Ovary (tissue), 3 donors: ENCODE data around the gene FASTK.

ENCODE experiments used
- POLR2A ChIP-seq: fragments of 450-650 bp; IDR thresholded peaks from one replicate; pipeline ENCODE4 v1.6.1; 2017; ENCODE audit warnings: antibody characterized with exemption, mild to moderate bottlenecking, moderate library complexity
- TF ChIP-seq, protein P1 (sequence below), 3 donors: fragments of 450-650 bp in 2 of 3; fragments of 200-600 bp in 1 of 3; IDR thresholded peaks; one replicate each; pipeline versions ENCODE4 v1.5.1 to v1.8.0; 2016 to 2022; ENCODE audit warnings: antibody characterized with exemption in 3 of 3, mild to moderate bottlenecking in 1 of 3
- donor health status: DM: no; HTN: no; CAD: no.

DNA sequence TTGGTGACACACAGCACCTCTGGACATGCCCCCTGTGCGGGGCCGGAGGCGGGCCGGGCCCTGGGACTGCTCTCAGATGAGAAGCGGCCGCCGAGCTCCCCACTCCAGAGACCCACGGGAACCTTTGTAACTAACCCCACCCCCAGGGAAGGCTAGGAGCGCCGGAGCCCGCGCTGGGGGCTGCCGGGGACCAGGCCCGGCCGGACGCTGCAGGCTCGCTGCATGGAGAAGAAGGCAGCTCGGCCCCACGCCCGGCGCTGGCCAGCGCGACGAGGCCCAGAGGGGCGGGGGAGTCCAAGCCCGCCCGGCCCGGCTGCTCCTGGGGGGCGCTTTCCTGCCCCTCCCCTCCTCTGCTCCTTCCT, 42.2 kb upstream of the FASTK start:
- TF ChIP-seq POLR2A: no peak
- TF ChIP-seq, protein P1, sequence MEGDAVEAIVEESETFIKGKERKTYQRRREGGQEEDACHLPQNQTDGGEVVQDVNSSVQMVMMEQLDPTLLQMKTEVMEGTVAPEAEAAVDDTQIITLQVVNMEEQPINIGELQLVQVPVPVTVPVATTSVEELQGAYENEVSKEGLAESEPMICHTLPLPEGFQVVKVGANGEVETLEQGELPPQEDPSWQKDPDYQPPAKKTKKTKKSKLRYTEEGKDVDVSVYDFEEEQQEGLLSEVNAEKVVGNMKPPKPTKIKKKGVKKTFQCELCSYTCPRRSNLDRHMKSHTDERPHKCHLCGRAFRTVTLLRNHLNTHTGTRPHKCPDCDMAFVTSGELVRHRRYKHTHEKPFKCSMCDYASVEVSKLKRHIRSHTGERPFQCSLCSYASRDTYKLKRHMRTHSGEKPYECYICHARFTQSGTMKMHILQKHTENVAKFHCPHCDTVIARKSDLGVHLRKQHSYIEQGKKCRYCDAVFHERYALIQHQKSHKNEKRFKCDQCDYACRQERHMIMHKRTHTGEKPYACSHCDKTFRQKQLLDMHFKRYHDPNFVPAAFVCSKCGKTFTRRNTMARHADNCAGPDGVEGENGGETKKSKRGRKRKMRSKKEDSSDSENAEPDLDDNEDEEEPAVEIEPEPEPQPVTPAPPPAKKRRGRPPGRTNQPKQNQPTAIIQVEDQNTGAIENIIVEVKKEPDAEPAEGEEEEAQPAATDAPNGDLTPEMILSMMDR (IDR thresholded peaks at IDR 0.05): no peak
